Astrocyte of the spinal cord (primary cell): ENCODE data around the gene UBALD1.
A peak's percentile ranks its signal among the peaks of the same experiment; 100 is the strongest.

Source experiments
- DNase-seq: peaks from one replicate; pipeline ENCODE4 v3.0.0; 2011; ENCODE audit warnings: low read depth, low spot score
- H3K4me3 ChIP-seq: 2 replicates; pipeline ENCODE4 v1.5.1; 2011; ENCODE audit warnings: low read depth, mild to moderate bottlenecking, low read length, moderate library complexity
- CTCF ChIP-seq: IDR thresholded peaks from 2 replicates; pipeline ENCODE4 v1.5.1; 2012; ENCODE audit warnings: low read depth, mild to moderate bottlenecking, low read length, inconsistent platforms
- in situ Hi-C: cut with HindIII; loops from 2 replicates; pipeline ENCODE4 v1.10.0; 2017; ENCODE audit warnings: low sequenced_read_pairs

Gene UBALD1

GRCh38 chr16:4624827-4625559, 10.3 kb upstream of the UBALD1 start:
- TF ChIP-seq CTCF = no peak
- peak; percentile 74 for DNase-seq
- in situ Hi-C loops = no loop called here
- H3K4me3 ChIP-seq = peak overlapping the region; percentile 81

GRCh38 chr16:4624015-4624826, 9.5 kb upstream of the UBALD1 start, which contains the start of gene MGRN1:
TSS of gene MGRN1 (plus strand) at chr16:4624826. CDS start at chr16:4624961, 135 bp downstream.
- peak within 1 kb of the TSS; percentile 81 for H3K4me3 ChIP-seq
- in situ Hi-C loops = no loop called here
- DNase-seq = peak; percentile 99
- TF ChIP-seq CTCF = peak; percentile 93

GRCh38 chr16:4623593-4623992, 8.9 kb upstream of the UBALD1 start:
- no peak for TF ChIP-seq CTCF
- no peak for DNase-seq
- in situ Hi-C loops = no loop called here
- no peak overlapping the region for H3K4me3 ChIP-seq

- no peak for DNase-seq
- no peak overlapping the region for H3K4me3 ChIP-seq
- in situ Hi-C loops = no loop called here
- TF ChIP-seq CTCF = no peak
Observed at GRCh38 chr16:4618645-4619418, 4.1 kb upstream of the UBALD1 start.

GRCh38 chr16:4617880-4618279, 3.2 kb upstream of the UBALD1 start:
- no peak for DNase-seq
- TF ChIP-seq CTCF = no peak
- in situ Hi-C loops = no loop called here
- H3K4me3 ChIP-seq = no peak overlapping the region
